Measurements from ENCODE around the gene NSUN6.

GRCh38 chr10:18660816-18661431, 9.5 kb upstream of the NSUN6 start:
- TF ChIP-seq CTCF (IDR thresholded peaks at IDR 0.05) (no peak), ZFX (IDR thresholded peaks at IDR 0.05; ENCODE audit: borderline replicate concordance) (no peak)

Data from 22Rv1 (cell line).